Astrocyte (in vitro differentiated cells and primary cell): Measurements from ENCODE around the gene ZNF541. TPM values are rescaled to one million over a fixed set of nuclear protein-coding genes. Genes with fewer than 3 reads are reported as not detected.

ENCODE experiments used
- DNase-seq: peaks from one replicate; pipeline ENCODE4 v3.0.0-alpha.2; 2010; ENCODE audit warnings: low read depth
- FAIRE-seq: peaks from 2 replicates; lab custom pipeline; 2011; peaks lifted over from hg19 to GRCh38; lab: Jason Lieb, UNC
- H2AFZ ChIP-seq: 2 replicates; pipeline ENCODE4 v1.6.0; 2012; ENCODE audit warnings: low read depth, low read length, inconsistent platforms
- H3K27ac ChIP-seq: 2 replicates; pipeline ENCODE4 v1.5.1; 2011; ENCODE audit warnings: low read depth, low read length, inconsistent platforms
- H3K27me3 ChIP-seq: 2 replicates; pipeline ENCODE4 v1.6.0; 2011; ENCODE audit warnings: low read length, inconsistent platforms; ENCODE audit not compliant: insufficient read depth
- H3K36me3 ChIP-seq: 2 replicates; pipeline ENCODE4 v1.5.1; 2011; ENCODE audit warnings: low read length, inconsistent platforms; ENCODE audit not compliant: insufficient read depth
- H3K4me1 ChIP-seq: 2 replicates; pipeline ENCODE4 v1.5.1; 2011; ENCODE audit warnings: low read length, inconsistent platforms; ENCODE audit not compliant: insufficient read depth
- H3K4me2 ChIP-seq: 2 replicates; pipeline ENCODE4 v1.6.0; 2012; ENCODE audit warnings: low read length, inconsistent platforms
- H3K4me3 ChIP-seq: 2 replicates; pipeline ENCODE4 v1.5.1; 2011; ENCODE audit warnings: low read depth, mild to moderate bottlenecking, low read length, inconsistent platforms; ENCODE audit not compliant: insufficient read depth
- H3K79me2 ChIP-seq: 2 replicates; pipeline ENCODE4 v1.6.0; 2012; ENCODE audit warnings: mild to moderate bottlenecking, low read length, inconsistent platforms; ENCODE audit not compliant: insufficient read depth
- H3K9ac ChIP-seq: 2 replicates; pipeline ENCODE4 v1.6.0; 2012; ENCODE audit warnings: mild to moderate bottlenecking, low read length, inconsistent platforms
- H3K9me3 ChIP-seq: 2 replicates; pipeline ENCODE4 v1.5.1; 2012; ENCODE audit warnings: low read depth, mild to moderate bottlenecking, low read length, inconsistent platforms; ENCODE audit not compliant: insufficient read depth
- H4K20me1 ChIP-seq: 2 replicates; pipeline ENCODE4 v1.6.0; 2012; ENCODE audit warnings: low read length, inconsistent platforms; ENCODE audit not compliant: insufficient read depth
- H3K27ac Mint-ChIP-seq: one replicate; pipeline ENCODE4 v1.8.0; 2021; ENCODE audit warnings: mild to moderate bottlenecking, mixed read lengths; ENCODE audit not compliant: unreplicated experiment
- H3K27me3 Mint-ChIP-seq: one replicate; pipeline ENCODE4 v1.8.0; 2021; ENCODE audit warnings: low read depth, mixed read lengths; ENCODE audit not compliant: unreplicated experiment
- H3K36me3 Mint-ChIP-seq: one replicate; pipeline ENCODE4 v1.8.0; 2021; ENCODE audit warnings: low read depth, mixed read lengths; ENCODE audit not compliant: unreplicated experiment
- H3K4me1 Mint-ChIP-seq: one replicate; pipeline ENCODE4 v1.8.0; 2021; ENCODE audit warnings: low read depth, mixed read lengths; ENCODE audit not compliant: unreplicated experiment
- H3K4me3 Mint-ChIP-seq: one replicate; pipeline ENCODE4 v1.8.0; 2021; ENCODE audit warnings: mild to moderate bottlenecking, moderate library complexity, mixed read lengths; ENCODE audit not compliant: unreplicated experiment
- H3K9me3 Mint-ChIP-seq: one replicate; pipeline ENCODE4 v1.8.0; 2021; ENCODE audit warnings: mild to moderate bottlenecking, mixed read lengths; ENCODE audit not compliant: unreplicated experiment
- EZH2 ChIP-seq: IDR thresholded peaks from 2 replicates; pipeline ENCODE4 v1.6.1; 2012; ENCODE audit warnings: mild to moderate bottlenecking, low read length, inconsistent platforms; ENCODE audit not compliant: insufficient read depth
- total RNA-seq: library from RNA; stranded (reverse); gene quantifications from 2 replicates; pipeline ENCODE4 v1.2.1, GENCODE V29; 2021
- TF ChIP-seq, protein P1 (sequence below): IDR thresholded peaks from 2 replicates; pipeline ENCODE4 v1.5.1; 2011; ENCODE audit warnings: low read depth, mild to moderate bottlenecking, inconsistent platforms, low read length, moderate library complexity; ENCODE audit not compliant: insufficient read depth

The ZNF541 gene
- total RNA-seq, 1 donor from 2014 or later = not detected

DNA sequence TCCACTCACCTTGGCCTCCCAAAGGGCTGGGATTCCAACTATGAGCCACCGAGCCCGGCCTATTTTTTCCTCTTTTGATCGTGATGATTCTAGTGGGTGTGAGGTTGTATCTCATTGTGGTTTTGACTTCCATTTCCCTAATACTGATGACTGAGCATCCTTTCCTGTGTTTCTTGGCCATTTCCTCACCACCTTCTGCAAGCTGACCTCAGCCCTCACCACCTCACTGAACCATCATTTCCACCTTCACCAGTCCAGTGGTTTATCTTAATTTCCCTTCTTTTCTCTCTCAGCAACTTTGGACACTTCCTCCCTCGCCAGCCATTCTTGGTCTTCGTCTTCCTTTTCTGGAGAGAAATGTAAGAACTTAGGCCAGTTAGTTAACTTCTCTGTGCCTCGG is 23.0 kb upstream of the ZNF541 start:
- no peaks in the 10 kb centered on the region for H3K79me2 ChIP-seq
- H3K27ac ChIP-seq = no peak overlapping the region
- H3K27me3 ChIP-seq = no peaks in the 10 kb centered on the region
- no peak overlapping the region for H3K4me3 ChIP-seq
- DNase-seq (no peak), FAIRE-seq (no peak)
- TF ChIP-seq, protein P1, sequence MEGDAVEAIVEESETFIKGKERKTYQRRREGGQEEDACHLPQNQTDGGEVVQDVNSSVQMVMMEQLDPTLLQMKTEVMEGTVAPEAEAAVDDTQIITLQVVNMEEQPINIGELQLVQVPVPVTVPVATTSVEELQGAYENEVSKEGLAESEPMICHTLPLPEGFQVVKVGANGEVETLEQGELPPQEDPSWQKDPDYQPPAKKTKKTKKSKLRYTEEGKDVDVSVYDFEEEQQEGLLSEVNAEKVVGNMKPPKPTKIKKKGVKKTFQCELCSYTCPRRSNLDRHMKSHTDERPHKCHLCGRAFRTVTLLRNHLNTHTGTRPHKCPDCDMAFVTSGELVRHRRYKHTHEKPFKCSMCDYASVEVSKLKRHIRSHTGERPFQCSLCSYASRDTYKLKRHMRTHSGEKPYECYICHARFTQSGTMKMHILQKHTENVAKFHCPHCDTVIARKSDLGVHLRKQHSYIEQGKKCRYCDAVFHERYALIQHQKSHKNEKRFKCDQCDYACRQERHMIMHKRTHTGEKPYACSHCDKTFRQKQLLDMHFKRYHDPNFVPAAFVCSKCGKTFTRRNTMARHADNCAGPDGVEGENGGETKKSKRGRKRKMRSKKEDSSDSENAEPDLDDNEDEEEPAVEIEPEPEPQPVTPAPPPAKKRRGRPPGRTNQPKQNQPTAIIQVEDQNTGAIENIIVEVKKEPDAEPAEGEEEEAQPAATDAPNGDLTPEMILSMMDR = no peak
- TF ChIP-seq EZH2 = no peak
- H4K20me1 ChIP-seq = no peaks in the 10 kb centered on the region
- no peaks in the 10 kb centered on the region for H3K27me3 Mint-ChIP-seq
- no peaks in the 10 kb centered on the region for H3K36me3 ChIP-seq
- no peak overlapping the region for H3K27ac Mint-ChIP-seq
- H3K4me2 ChIP-seq = no peak overlapping the region
- H2AFZ ChIP-seq = no peak overlapping the region
- H3K36me3 Mint-ChIP-seq = no peaks in the 10 kb centered on the region
- H3K4me1 ChIP-seq = peaks cover 12% of the 10 kb centered on the region
- no peak overlapping the region for H3K9ac ChIP-seq
- H3K4me1 Mint-ChIP-seq = peaks cover 14% of the 10 kb centered on the region
- no peaks in the 10 kb centered on the region for H3K9me3 ChIP-seq
- no peaks in the 10 kb centered on the region for H3K9me3 Mint-ChIP-seq
- H3K4me3 Mint-ChIP-seq = no peak overlapping the region

- Mint-ChIP-seq H3K27me3 (no peaks in the 10 kb centered on the region), H3K36me3 (no peaks in the 10 kb centered on the region), H3K4me1 (peaks cover 5% of the 10 kb centered on the region), H3K27ac (no peak overlapping the region), H3K4me3 (no peak overlapping the region), H3K9me3 (peaks cover 1% of the 10 kb centered on the region)
- Histone ChIP-seq H3K79me2 (no peaks in the 10 kb centered on the region), H2AFZ (no peak overlapping the region), H4K20me1 (no peaks in the 10 kb centered on the region), H3K36me3 (no peaks in the 10 kb centered on the region), H3K4me2 (no peak overlapping the region), H3K4me3 (no peak overlapping the region), H3K27me3 (no peaks in the 10 kb centered on the region), H3K9ac (no peak overlapping the region), H3K4me1 (peaks cover 8% of the 10 kb centered on the region), H3K9me3 (no peaks in the 10 kb centered on the region), H3K27ac (no peak overlapping the region)
- FAIRE-seq (no peak), DNase-seq (no peak)
- TF ChIP-seq EZH2 = no peak
- TF ChIP-seq, protein P1 = no peak
Observed at GRCh38 chr19:47593860-47594259, 20.9 kb upstream of the ZNF541 start.

DNA sequence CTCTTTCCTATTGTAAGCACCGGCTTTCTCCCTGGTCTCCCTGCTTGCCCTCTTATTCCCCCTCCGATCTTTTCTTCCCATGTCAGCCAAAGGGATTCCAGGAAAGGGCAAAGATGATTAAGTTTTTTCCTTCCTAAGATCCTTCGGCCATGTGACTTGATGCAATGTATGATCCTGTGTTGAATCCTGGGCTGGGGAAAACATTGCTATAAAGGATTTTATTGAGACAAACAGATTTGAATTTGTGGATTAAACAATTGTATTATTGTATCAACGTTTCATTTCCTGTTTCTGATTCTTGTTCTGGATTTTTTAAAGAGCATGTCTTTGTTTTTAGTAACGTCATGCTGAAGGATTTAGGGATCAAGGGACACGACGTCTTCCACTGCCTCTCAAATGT is 16.9 kb upstream of the ZNF541 start:
- FAIRE-seq = no peak
- H3K27me3 Mint-ChIP-seq = no peaks in the 10 kb centered on the region

More for the DNA sequence above, 16.9 kb upstream of the ZNF541 start:
- Histone ChIP-seq H2AFZ (no peak overlapping the region), H3K27me3 (no peaks in the 10 kb centered on the region), H3K27ac (no peak overlapping the region), H3K4me3 (no peak overlapping the region), H3K79me2 (no peaks in the 10 kb centered on the region), H3K4me2 (no peak overlapping the region), H3K9ac (no peak overlapping the region), H4K20me1 (no peaks in the 10 kb centered on the region), H3K36me3 (no peaks in the 10 kb centered on the region), H3K4me1 (no peaks in the 10 kb centered on the region), H3K9me3 (peaks cover 7% of the 10 kb centered on the region)
- TF ChIP-seq EZH2 = no peak
- H3K36me3 Mint-ChIP-seq = peaks cover 7% of the 10 kb centered on the region
- DNase-seq = no peak
- peaks cover 5% of the 10 kb centered on the region for H3K4me1 Mint-ChIP-seq
- peaks cover 14% of the 10 kb centered on the region for H3K9me3 Mint-ChIP-seq
- H3K27ac Mint-ChIP-seq = no peak overlapping the region
- H3K4me3 Mint-ChIP-seq = no peak overlapping the region
